ENCODE measurements around the gene PLPP1. TPM values are rescaled to one million over a fixed set of nuclear protein-coding genes. Genes with fewer than 3 reads are reported as not detected.
A peak's percentile ranks its signal among the peaks of the same experiment; 100 is the strongest.
"Not testable (repeated sequence)": the region's sequence is repeated elsewhere in the genome, so short reads cannot be mapped to it uniquely, and the experiment has no call there.

The PLPP1 gene
- polyA plus RNA-seq, 1 donor: 54.7 TPM

- WGBS (ENCODE audit: insufficient coverage, low lambda C conversion rate): no CpG with 5 or more reads among the region's 7 CpGs
- H3K27ac ChIP-seq (ENCODE audit: low read length): no peak overlapping the region
Measured at GRCh38 chr5:55551358-55551757, 16.6 kb upstream of the PLPP1 start.

GRCh38 chr5:55547781-55548180 is 13.0 kb upstream of the PLPP1 start:
- Histone ChIP-seq H3K27ac (ENCODE audit: low read length) (peak overlapping the region; percentile 73), H3K9me3 (ENCODE audit: control insufficient read depth, low read depth, low read length) (peaks cover 2% of the 10 kb centered on the region), H3K4me1 (ENCODE audit: control insufficient read depth, insufficient read depth, low read length) (peaks cover 5% of the 10 kb centered on the region), H3K36me3 (ENCODE audit: control insufficient read depth, insufficient read depth, low read length) (no peaks in the 10 kb centered on the region), H3K27me3 (ENCODE audit: control insufficient read depth, insufficient read depth, low read length) (no peaks in the 10 kb centered on the region), H3K4me3 (ENCODE audit: low read length) (peak overlapping the region; percentile 25)
- WGBS (ENCODE audit: insufficient coverage, low lambda C conversion rate): no CpG with 5 or more reads among the region's 2 CpGs
- peak; percentile 51 to 76 for DNase-seq

More at GRCh38 chr5:55551358-55551757, 16.6 kb upstream of the PLPP1 start:
- no peaks in the 10 kb centered on the region for H3K36me3 ChIP-seq (ENCODE audit: control insufficient read depth, insufficient read depth, low read length)
- H3K9me3 ChIP-seq (ENCODE audit: control insufficient read depth, low read depth, low read length): peaks cover 2% of the 10 kb centered on the region
- no peak overlapping the region for H3K4me3 ChIP-seq (ENCODE audit: low read length)
- H3K4me1 ChIP-seq (ENCODE audit: control insufficient read depth, insufficient read depth, low read length): peaks cover 5% of the 10 kb centered on the region
- DNase-seq: no peak
- H3K27me3 ChIP-seq (ENCODE audit: control insufficient read depth, insufficient read depth, low read length): no peaks in the 10 kb centered on the region

DNA sequence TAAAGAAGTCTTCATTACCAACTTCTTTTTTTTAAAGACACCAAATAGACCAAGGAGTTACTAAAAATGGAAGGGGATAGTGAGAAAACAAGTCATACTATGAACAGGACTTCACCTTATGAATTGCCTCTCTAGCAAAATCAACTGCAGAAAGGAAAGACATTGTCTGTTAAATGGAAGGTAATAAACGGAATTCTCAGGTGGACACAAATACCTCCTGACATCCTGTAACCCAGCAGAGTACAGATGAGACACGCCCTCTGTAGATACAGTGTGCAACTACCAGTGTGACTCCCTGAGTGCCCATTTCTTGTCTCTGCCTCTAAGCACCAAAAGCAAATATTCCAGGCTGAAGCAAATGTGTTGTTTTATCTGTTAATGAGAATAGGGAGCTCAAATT is 12.2 kb upstream of the PLPP1 start:
- Histone ChIP-seq H3K27ac (ENCODE audit: low read length) (peak overlapping the region; percentile 73), H3K36me3 (ENCODE audit: control insufficient read depth, insufficient read depth, low read length) (no peaks in the 10 kb centered on the region), H3K27me3 (ENCODE audit: control insufficient read depth, insufficient read depth, low read length) (no peaks in the 10 kb centered on the region), H3K4me3 (ENCODE audit: low read length) (peak overlapping the region; percentile 25), H3K9me3 (ENCODE audit: control insufficient read depth, low read depth, low read length) (no peaks in the 10 kb centered on the region), H3K4me1 (ENCODE audit: control insufficient read depth, insufficient read depth, low read length) (peaks cover 5% of the 10 kb centered on the region)
- whole genome bisulfite sequencing (ENCODE audit: insufficient coverage, low lambda C conversion rate): no CpG with 5 or more reads among the region's 2 CpGs
- peak; percentile 38 to 70 for DNase-seq

- Histone ChIP-seq H3K4me1 (ENCODE audit: control insufficient read depth, insufficient read depth, low read length) (peaks cover 5% of the 10 kb centered on the region), H3K9me3 (ENCODE audit: control insufficient read depth, low read depth, low read length) (no peaks in the 10 kb centered on the region), H3K36me3 (ENCODE audit: control insufficient read depth, insufficient read depth, low read length) (no peaks in the 10 kb centered on the region), H3K27me3 (ENCODE audit: control insufficient read depth, insufficient read depth, low read length) (no peaks in the 10 kb centered on the region), H3K4me3 (ENCODE audit: low read length) (no peak overlapping the region), H3K27ac (ENCODE audit: low read length) (no peak overlapping the region)
- DNase-seq: no peak
- WGBS (ENCODE audit: insufficient coverage, low lambda C conversion rate): no CpG with 5 or more reads among the region's 2 CpGs
Measured at GRCh38 chr5:55544341-55544740, 9.6 kb upstream of the PLPP1 start.

GRCh38 chr5:55541056-55541635 is 6.4 kb upstream of the PLPP1 start:
- no peaks in the 10 kb centered on the region for H3K27me3 ChIP-seq (ENCODE audit: control insufficient read depth, insufficient read depth, low read length)
- WGBS (ENCODE audit: insufficient coverage, low lambda C conversion rate): 82% methylated on average over 1 of the region's 1 CpG
- no peaks in the 10 kb centered on the region for H3K9me3 ChIP-seq (ENCODE audit: control insufficient read depth, low read depth, low read length)
- no peaks in the 10 kb centered on the region for H3K4me1 ChIP-seq (ENCODE audit: control insufficient read depth, insufficient read depth, low read length)
- H3K4me3 ChIP-seq (ENCODE audit: low read length): no peak overlapping the region
- DNase-seq: no peak
- H3K36me3 ChIP-seq (ENCODE audit: control insufficient read depth, insufficient read depth, low read length): no peaks in the 10 kb centered on the region
- no peak overlapping the region for H3K27ac ChIP-seq (ENCODE audit: low read length)

DNA sequence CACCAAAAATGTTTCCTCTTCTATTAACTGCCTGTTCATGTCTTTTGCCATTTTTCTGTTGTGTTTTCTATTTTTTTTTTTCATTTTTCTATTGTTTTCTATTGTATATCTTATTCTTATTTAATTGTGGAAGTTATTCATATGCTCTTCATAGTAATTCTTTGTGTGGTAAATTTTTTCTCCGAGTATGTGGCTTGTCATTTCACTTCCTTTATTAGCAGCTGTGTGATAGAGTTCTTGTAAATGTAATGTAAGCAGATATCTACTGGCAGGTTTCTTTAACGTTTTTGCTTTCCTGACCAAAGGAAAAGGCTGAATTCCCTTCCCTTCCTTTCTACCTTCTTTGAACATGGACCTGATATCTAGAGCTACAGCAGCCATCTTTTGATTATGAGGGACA is 5.8 kb upstream of the PLPP1 start:
- Histone ChIP-seq H3K27me3 (ENCODE audit: control insufficient read depth, insufficient read depth, low read length) (no peaks in the 10 kb centered on the region), H3K4me3 (ENCODE audit: low read length) (no peak overlapping the region), H3K36me3 (ENCODE audit: control insufficient read depth, insufficient read depth, low read length) (no peaks in the 10 kb centered on the region), H3K9me3 (ENCODE audit: control insufficient read depth, low read depth, low read length) (no peaks in the 10 kb centered on the region), H3K27ac (ENCODE audit: low read length) (no peak overlapping the region), H3K4me1 (ENCODE audit: control insufficient read depth, insufficient read depth, low read length) (no peaks in the 10 kb centered on the region)
- no peak for DNase-seq
- WGBS (ENCODE audit: insufficient coverage, low lambda C conversion rate): 50% methylated on average over 2 of the region's 2 CpGs

- DNase-seq: no peak
- H3K36me3 ChIP-seq (ENCODE audit: control insufficient read depth, insufficient read depth, low read length): no peaks in the 10 kb centered on the region
- H3K4me1 ChIP-seq (ENCODE audit: control insufficient read depth, insufficient read depth, low read length): no peaks in the 10 kb centered on the region
- no peaks in the 10 kb centered on the region for H3K9me3 ChIP-seq (ENCODE audit: control insufficient read depth, low read depth, low read length)
- H3K4me3 ChIP-seq (ENCODE audit: low read length): no peak overlapping the region
- no peak overlapping the region for H3K27ac ChIP-seq (ENCODE audit: low read length)
- H3K27me3 ChIP-seq (ENCODE audit: control insufficient read depth, insufficient read depth, low read length): no peaks in the 10 kb centered on the region
- 100% methylated on average over 1 of the region's 1 CpG for WGBS (ENCODE audit: insufficient coverage, low lambda C conversion rate)
Measured at GRCh38 chr5:55540024-55540423, 5.3 kb upstream of the PLPP1 start.

GRCh38 chr5:55538661-55539060 is 3.9 kb upstream of the PLPP1 start:
- H3K27me3 ChIP-seq (ENCODE audit: control insufficient read depth, insufficient read depth, low read length): no peaks in the 10 kb centered on the region
- H3K36me3 ChIP-seq (ENCODE audit: control insufficient read depth, insufficient read depth, low read length): no peaks in the 10 kb centered on the region
- no peak for DNase-seq
- no peaks in the 10 kb centered on the region for H3K4me1 ChIP-seq (ENCODE audit: control insufficient read depth, insufficient read depth, low read length)
- WGBS (ENCODE audit: insufficient coverage, low lambda C conversion rate): 43% methylated on average over 2 of the region's 2 CpGs
- no peaks in the 10 kb centered on the region for H3K9me3 ChIP-seq (ENCODE audit: control insufficient read depth, low read depth, low read length)
- H3K27ac ChIP-seq (ENCODE audit: low read length): no peak overlapping the region
- H3K4me3 ChIP-seq (ENCODE audit: low read length): no peak overlapping the region

- not testable (repeated sequence) for H3K4me3 ChIP-seq (ENCODE audit: low read length); H3K4me1 ChIP-seq (ENCODE audit: control insufficient read depth, insufficient read depth, low read length); H3K27ac ChIP-seq (ENCODE audit: low read length); H3K27me3 ChIP-seq (ENCODE audit: control insufficient read depth, insufficient read depth, low read length); DNase-seq; H3K9me3 ChIP-seq (ENCODE audit: control insufficient read depth, low read depth, low read length); H3K36me3 ChIP-seq (ENCODE audit: control insufficient read depth, insufficient read depth, low read length)
- WGBS (ENCODE audit: insufficient coverage, low lambda C conversion rate): no CpG with 5 or more reads among the region's 8 CpGs
Measured at GRCh38 chr5:55537315-55537714, 2.6 kb upstream of the PLPP1 start.

GRCh38 chr5:55535199-55535905 is 588 bp upstream of the PLPP1 start:
- H3K27ac ChIP-seq (ENCODE audit: low read length): peak overlapping the region; percentile 98
- 70% methylated on average over 2 of the region's 19 CpGs for WGBS (ENCODE audit: insufficient coverage, low lambda C conversion rate)
- peak overlapping the region; percentile 90 for H3K4me3 ChIP-seq (ENCODE audit: low read length)
- H3K27me3 ChIP-seq (ENCODE audit: control insufficient read depth, insufficient read depth, low read length): no peaks in the 10 kb centered on the region
- H3K36me3 ChIP-seq (ENCODE audit: control insufficient read depth, insufficient read depth, low read length): no peaks in the 10 kb centered on the region
- no peaks in the 10 kb centered on the region for H3K4me1 ChIP-seq (ENCODE audit: control insufficient read depth, insufficient read depth, low read length)
- H3K9me3 ChIP-seq (ENCODE audit: control insufficient read depth, low read depth, low read length): peaks cover 3% of the 10 kb centered on the region
- DNase-seq: no peak
